GM20000 (cell line): ENCODE results near the gene HHIP.

Experiments used
- DNase-seq: peaks from one replicate; pipeline ENCODE4 v3.0.0; 2012; ENCODE audit warnings: low spot score
- CTCF ChIP-seq: IDR thresholded peaks from 2 replicates; pipeline ENCODE4 v1.5.1; 2012; ENCODE audit warnings: mild to moderate bottlenecking, control low read depth; ENCODE audit errors: extremely low read depth, missing control alignments

The HHIP gene

GRCh38 chr4:144658903-144659302 lies 12.9 kb downstream of the HHIP start:
- no peak for TF ChIP-seq CTCF
- no peak for DNase-seq

GRCh38 chr4:144659447-144659846 lies 13.5 kb downstream of the HHIP start:
- no peak for DNase-seq
- TF ChIP-seq CTCF: no peak

GRCh38 chr4:144663834-144664475 lies 18.0 kb downstream of the HHIP start:
- no peak for TF ChIP-seq CTCF

GRCh38 chr4:144666539-144667175 lies 20.7 kb downstream of the HHIP start:
- TF ChIP-seq CTCF: no peak
- DNase-seq: no peak

More at GRCh38 chr4:144663834-144664475, 18.0 kb downstream of the HHIP start:
- no peak for DNase-seq

GRCh38 chr4:144667500-144667899 lies 21.5 kb downstream of the HHIP start:
- DNase-seq: no peak
- TF ChIP-seq CTCF: no peak

GRCh38 chr4:144670776-144671175 lies 24.8 kb downstream of the HHIP start:
- DNase-seq: no peak
- TF ChIP-seq CTCF: no peak

- no peak for TF ChIP-seq CTCF
Measured at GRCh38 chr4:144674711-144675110, 28.8 kb downstream of the HHIP start.

More at GRCh38 chr4:144674711-144675110, 28.8 kb downstream of the HHIP start:
- no peak for DNase-seq
